ENCODE data around the gene CDHR1. TPM values are rescaled to one million over a fixed set of nuclear protein-coding genes. Genes with fewer than 3 reads are reported as not detected.

The CDHR1 gene
- polyA plus RNA-seq, 1 donor from 2014 or later, result 1.9 TPM

- Histone ChIP-seq H2AFZ (ENCODE audit: low read depth, low read length) (no peak overlapping the region), H3K27ac (ENCODE audit: low read length) (no peak overlapping the region), H3K27me3 (ENCODE audit: insufficient read depth, low read depth, low read length) (peaks cover 30% of the 10 kb centered on the region), H3F3A (ENCODE audit: insufficient read depth, low read length, poor library complexity, severe bottlenecking) (no peaks in the 10 kb centered on the region), H3K9me2 (ENCODE audit: insufficient read depth, low read length) (no peaks in the 10 kb centered on the region), H3K4me2 (ENCODE audit: low read length) (no peak overlapping the region), H3K9ac (ENCODE audit: low read length) (no peak overlapping the region), H3K4me3 (ENCODE audit: low read length) (no peak overlapping the region), H3K36me3 (ENCODE audit: insufficient read depth, low read length) (no peaks in the 10 kb centered on the region), H4K20me1 (ENCODE audit: insufficient read depth) (no peaks in the 10 kb centered on the region), H3K9me3 (ENCODE audit: low read length) (no peaks in the 10 kb centered on the region), H3K79me2 (replicated peaks; ENCODE audit: insufficient read depth, low read length) (no peaks in the 10 kb centered on the region)
- TF ChIP-seq, protein P1, sequence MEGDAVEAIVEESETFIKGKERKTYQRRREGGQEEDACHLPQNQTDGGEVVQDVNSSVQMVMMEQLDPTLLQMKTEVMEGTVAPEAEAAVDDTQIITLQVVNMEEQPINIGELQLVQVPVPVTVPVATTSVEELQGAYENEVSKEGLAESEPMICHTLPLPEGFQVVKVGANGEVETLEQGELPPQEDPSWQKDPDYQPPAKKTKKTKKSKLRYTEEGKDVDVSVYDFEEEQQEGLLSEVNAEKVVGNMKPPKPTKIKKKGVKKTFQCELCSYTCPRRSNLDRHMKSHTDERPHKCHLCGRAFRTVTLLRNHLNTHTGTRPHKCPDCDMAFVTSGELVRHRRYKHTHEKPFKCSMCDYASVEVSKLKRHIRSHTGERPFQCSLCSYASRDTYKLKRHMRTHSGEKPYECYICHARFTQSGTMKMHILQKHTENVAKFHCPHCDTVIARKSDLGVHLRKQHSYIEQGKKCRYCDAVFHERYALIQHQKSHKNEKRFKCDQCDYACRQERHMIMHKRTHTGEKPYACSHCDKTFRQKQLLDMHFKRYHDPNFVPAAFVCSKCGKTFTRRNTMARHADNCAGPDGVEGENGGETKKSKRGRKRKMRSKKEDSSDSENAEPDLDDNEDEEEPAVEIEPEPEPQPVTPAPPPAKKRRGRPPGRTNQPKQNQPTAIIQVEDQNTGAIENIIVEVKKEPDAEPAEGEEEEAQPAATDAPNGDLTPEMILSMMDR (IDR thresholded peaks at IDR 0.05; ENCODE audit: poor library complexity, severe bottlenecking), result no peak
- TF ChIP-seq MXI1 (conservative IDR thresholded peaks at IDR 0.05; ENCODE audit: poor library complexity, severe bottlenecking), result no peak
- no peak for TF ChIP-seq POLR2AphosphoS5 (IDR thresholded peaks at IDR 0.05)
- TF ChIP-seq EZH2 (IDR thresholded peaks at IDR 0.05; ENCODE audit: borderline replicate concordance, insufficient read depth, low read length, poor library complexity, severe bottlenecking), result no peak
- TF ChIP-seq EP300 (conservative IDR thresholded peaks at IDR 0.05; ENCODE audit: poor library complexity, severe bottlenecking), result no peak
- TF ChIP-seq RAD21 (conservative IDR thresholded peaks at IDR 0.05), result no peak
- TF ChIP-seq TAF1 (IDR thresholded peaks at IDR 0.05; ENCODE audit: low read depth), result no peak
- no peak for TF ChIP-seq SMC3 (conservative IDR thresholded peaks at IDR 0.05; ENCODE audit: poor library complexity)
- TF ChIP-seq REST (IDR thresholded peaks at IDR 0.05; ENCODE audit: borderline replicate concordance), result no peak
These were observed 3.2 kb upstream of the CDHR1 start for GRCh38 chr10:84191106-84191505.

DNA sequence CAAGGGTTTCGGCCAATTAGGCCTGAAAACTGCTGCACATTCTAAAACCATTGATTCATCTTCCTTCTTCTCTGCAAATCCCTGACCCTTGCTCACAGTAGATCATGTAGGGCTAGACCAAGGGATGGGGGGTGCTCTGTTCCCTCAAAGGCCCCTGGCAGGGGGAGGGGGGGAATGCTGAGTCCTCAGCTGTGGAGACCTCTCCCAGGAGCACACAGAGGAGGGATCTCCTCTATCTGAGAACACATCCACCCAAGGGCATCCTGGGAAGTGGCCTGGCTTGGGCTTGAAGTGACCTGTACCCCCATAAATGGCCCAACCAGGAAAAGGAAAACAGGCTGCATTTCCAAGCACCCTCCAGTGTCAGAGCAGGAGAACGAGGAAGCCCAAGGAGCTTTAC is 1.0 kb upstream of the CDHR1 start:
- Histone ChIP-seq H3K9me2 (ENCODE audit: insufficient read depth, low read length) (no peaks in the 10 kb centered on the region), H3K79me2 (replicated peaks; ENCODE audit: insufficient read depth, low read length) (no peaks in the 10 kb centered on the region), H4K20me1 (ENCODE audit: insufficient read depth) (no peaks in the 10 kb centered on the region), H3K36me3 (ENCODE audit: insufficient read depth, low read length) (no peaks in the 10 kb centered on the region), H2AFZ (ENCODE audit: low read depth, low read length) (no peak overlapping the region), H3K9ac (ENCODE audit: low read length) (no peak overlapping the region), H3F3A (ENCODE audit: insufficient read depth, low read length, poor library complexity, severe bottlenecking) (no peaks in the 10 kb centered on the region), H3K4me2 (ENCODE audit: low read length) (no peak overlapping the region), H3K27me3 (ENCODE audit: insufficient read depth, low read depth, low read length) (peaks cover 30% of the 10 kb centered on the region), H3K9me3 (ENCODE audit: low read length) (no peaks in the 10 kb centered on the region), H3K4me3 (ENCODE audit: low read length) (no peak overlapping the region), H3K27ac (ENCODE audit: low read length) (no peak overlapping the region)
- TF ChIP-seq MXI1 (conservative IDR thresholded peaks at IDR 0.05; ENCODE audit: poor library complexity, severe bottlenecking) (no peak), REST (IDR thresholded peaks at IDR 0.05; ENCODE audit: borderline replicate concordance) (no peak), POLR2AphosphoS5 (IDR thresholded peaks at IDR 0.05) (no peak), EZH2 (IDR thresholded peaks at IDR 0.05; ENCODE audit: borderline replicate concordance, insufficient read depth, low read length, poor library complexity, severe bottlenecking) (no peak), SMC3 (conservative IDR thresholded peaks at IDR 0.05; ENCODE audit: poor library complexity) (no peak), EP300 (conservative IDR thresholded peaks at IDR 0.05; ENCODE audit: poor library complexity, severe bottlenecking) (no peak), TAF1 (IDR thresholded peaks at IDR 0.05; ENCODE audit: low read depth) (no peak), RAD21 (conservative IDR thresholded peaks at IDR 0.05) (no peak)
- TF ChIP-seq, protein P1 (IDR thresholded peaks at IDR 0.05; ENCODE audit: poor library complexity, severe bottlenecking), result no peak
